K562 (cell line): ENCODE measurements around the gene CXCL1. TPM values are rescaled to one million over a fixed set of nuclear protein-coding genes. Genes with fewer than 3 reads are reported as not detected.

Experiments
- ATAC-seq: fragments of 200-7000 bp; cut with Tn5 transposase; 3 replicates; pipeline ENCODE4 v1.9.1; 2020; ENCODE audit warnings: moderate library complexity
- BruUV-seq: library from RNA; stranded (reverse); fragments of 400-500 nt; replicated peaks from 2 replicates; lab custom pipeline; 2021; lab: Mats Ljungman, UMichigan
- CTCF ChIA-PET: fragments of 300-600 bp; formaldehyde crosslinking; extraction: SDS; loops from one replicate; lab custom pipeline; 2021; ENCODE audit warnings: low intra/inter-chr PET ratio; lab: Yijun Ruan, JAX
- POLR2A ChIA-PET: fragments of 300-600, 350-650 bp; sonication (Branson Sonifier 250); formaldehyde crosslinking; extraction: SDS; loops from one replicate; lab custom pipeline; 2021; ENCODE audit warnings: antibody characterized with exemption, inconsistent platforms; lab: Yijun Ruan, JAX
- DNase-seq, 4 experiments: peaks; one replicate each; pipeline versions ENCODE4 v3.0.0 to v3.0.0-alpha.2; 2011 to 2018; ENCODE audit warnings: low spot score in 3 of 4, mixed read lengths in 3 of 4; ENCODE audit errors: extremely low read depth in 1 of 4
- FAIRE-seq: peaks from 2 replicates; lab custom pipeline; 2011; peaks lifted over from hg19 to GRCh38; lab: Jason Lieb, UNC
- H2AFZ ChIP-seq: 2 replicates; pipeline ENCODE4 v1.6.0; 2011; ENCODE audit warnings: low read depth, low read length, control low read depth, inconsistent platforms
- H3K27ac ChIP-seq: fragments of 200-600 bp; 3 replicates; pipeline ENCODE4 v1.8.0; 2011; ENCODE audit warnings: low read depth, mild to moderate bottlenecking, control low read depth, inconsistent platforms, low read length, moderate library complexity, mixed read lengths; ENCODE audit errors: extremely low read depth
- H3K27me3 ChIP-seq, 2 experiments: fragments of 300-600 bp in 1 of 2; 2 replicates in 1 of 2; 3 replicates in 1 of 2; pipeline versions ENCODE4 v1.6.0 to v1.8.0; 2011; ENCODE audit warnings: inconsistent platforms in 2 of 2, low read length in 2 of 2, mild to moderate bottlenecking in 1 of 2, mixed read lengths in 1 of 2, moderate library complexity in 1 of 2; ENCODE audit not compliant: control insufficient read depth in 2 of 2, insufficient read depth in 2 of 2
- H3K36me3 ChIP-seq: fragments of 300-600 bp; 3 replicates; pipeline ENCODE4 v1.8.0; 2011; ENCODE audit warnings: mild to moderate bottlenecking, low read length, inconsistent platforms; ENCODE audit not compliant: control insufficient read depth, insufficient read depth
- H3K4me1 ChIP-seq, 2 experiments: fragments of 200-600 bp in 1 of 2; replicated peaks in 1 of 2; 2 replicates in 1 of 2; 3 replicates in 1 of 2; pipeline versions ENCODE4 v1.5.1 to v1.8.0; 2011; ENCODE audit warnings: inconsistent platforms in 2 of 2, low read length in 2 of 2, mild to moderate bottlenecking in 1 of 2, mixed read lengths in 1 of 2, moderate library complexity in 1 of 2; ENCODE audit not compliant: control insufficient read depth in 2 of 2, insufficient read depth in 2 of 2
- H3K4me2 ChIP-seq: 2 replicates; pipeline ENCODE4 v1.6.1; 2011; ENCODE audit warnings: low read length, control low read depth, inconsistent platforms, mixed read lengths; ENCODE audit not compliant: insufficient read depth
- H3K4me3 ChIP-seq: fragments of 200-600 bp; sonication (generic), shearing (Covaris generic); 2 replicates; pipeline ENCODE4 v1.5.1; 2016; ENCODE audit warnings: control low read depth, inconsistent platforms
- H3K79me2 ChIP-seq: fragments of 200-600 bp; 3 replicates; pipeline ENCODE4 v1.8.0; 2011; ENCODE audit warnings: low read length, inconsistent platforms; ENCODE audit not compliant: control insufficient read depth, insufficient read depth
- H3K9ac ChIP-seq, 2 experiments: 2 replicates each; pipeline versions ENCODE4 v1.6.0 to v1.6.1; 2011; ENCODE audit warnings: low read depth in 2 of 2, low read length in 2 of 2, control low read depth in 1 of 2, inconsistent platforms in 1 of 2, mild to moderate bottlenecking in 1 of 2, mixed read lengths in 1 of 2; ENCODE audit not compliant: insufficient read depth in 1 of 2
- H3K9me1 ChIP-seq: one replicate; pipeline ENCODE4 v1.6.0; 2011; ENCODE audit warnings: inconsistent platforms, mild to moderate bottlenecking, low read length, moderate library complexity; ENCODE audit not compliant: control insufficient read depth, insufficient read depth
- H3K9me3 ChIP-seq: replicated peaks from 2 replicates; pipeline ENCODE4 v1.5.1; 2011; ENCODE audit warnings: low read depth, low read length, inconsistent platforms; ENCODE audit not compliant: control insufficient read depth, insufficient read depth
- H4K20me1 ChIP-seq: replicated peaks from 2 replicates; pipeline ENCODE4 v1.6.1; 2011; ENCODE audit warnings: low read length, inconsistent platforms, mixed read lengths; ENCODE audit not compliant: control insufficient read depth, insufficient read depth
- FOXK2 ChIP-seq, 2 experiments: fragments of 450-650 bp; IDR thresholded peaks in 1 of 2; conservative IDR thresholded peaks in 1 of 2; 2 replicates each; pipeline ENCODE4 v1.6.1; 2016; ENCODE audit warnings: low read depth in 2 of 2, mild to moderate bottlenecking in 1 of 2
- HDAC6 ChIP-seq: IDR thresholded peaks from 2 replicates; pipeline ENCODE4 v1.6.1; 2012; ENCODE audit warnings: low read depth, mild to moderate bottlenecking, control low read depth, inconsistent platforms, low read length, moderate library complexity
- PHB2 ChIP-seq: fragments of 450-650 bp; IDR thresholded peaks from 2 replicates; pipeline ENCODE4 v1.6.1; 2017; ENCODE audit warnings: low read depth
- SPI1 ChIP-seq: IDR thresholded peaks from 2 replicates; pipeline ENCODE4 v1.6.1; 2011; ENCODE audit warnings: low read depth, low read length, control low read depth, borderline replicate concordance
- ZNF561 ChIP-seq: fragments of 450-650 bp; formaldehyde crosslinking; conservative IDR thresholded peaks from 2 replicates; pipeline ENCODE4 v1.4.0; 2020; ENCODE audit warnings: mild to moderate bottlenecking, moderate library complexity
- WGBS: fragments of 100-300 bp; shearing (Covaris generic); methylation state at CpG from one replicate; pipeline ENCODE4 v1.1.6; 2016; ENCODE audit warnings: low coverage, mixed read lengths; ENCODE audit not compliant: insufficient coverage; ENCODE audit errors: missing lambda C conversion rate; 5-methylcytosine and 5-hydroxymethylcytosine counted together
- in situ Hi-C: fragments of 300-500 bp; cut with MboI; formaldehyde crosslinking; loops from 4 replicates; pipeline ENCODE4 v1.15.0; 2018; ENCODE audit warnings: inconsistent platforms, mixed read lengths
- intact Hi-C: fragments of 100-400 bp; cut with micrococcal nuclease; formaldehyde crosslinking; loops from 2 replicates; pipeline ENCODE4 v1.14.2; 2022
- polyA plus RNA-seq, 8 experiments: library from polyadenylated mRNA; depleted of rRNA in 4 of 8; stranded (reverse) in 5 of 8; unstranded in 3 of 8; fragments of >200 nt; fragmentation: Nextera tagmentation in 2 of 8; fragmentation: Illumina TruSeq in 1 of 8; extraction: Ambion mirVana in 2 of 8; extraction: Trizol in 1 of 8; gene quantifications; 2 replicates each; pipeline versions ENCODE4 v1.2.1 to v1.2.3, GENCODE V29; 2011 to 2014; ENCODE audit warnings: inconsistent platforms in 1 of 8, missing spikeins in 1 of 8
- total RNA-seq, 7 experiments: library from RNA; depleted of rRNA in 6 of 7; stranded (reverse); fragments of >200 nt in 6 of 7; fragmentation: Illumina TruSeq in 2 of 7; extraction: Trizol in 2 of 7; gene quantifications; 2 replicates each; pipeline versions ENCODE4 v1.2.1 to v1.2.3, GENCODE V29; 2011 to 2021; ENCODE audit warnings: low replicate concordance in 1 of 7
- TF ChIP-seq, protein P1 (sequence below): fragments of 450-650 bp; IDR thresholded peaks from 2 replicates; pipeline ENCODE4 v1.6.1; 2016; ENCODE audit warnings: low read depth
- TF ChIP-seq, protein P2 (sequence below): fragments of 450-650 bp; IDR thresholded peaks from 2 replicates; pipeline ENCODE4 v1.6.1; 2018; ENCODE audit not compliant: partially characterized antibody
- TF ChIP-seq, protein P3 (sequence below): fragments of 250-450 bp; sonication (Bioruptor Pico); IDR thresholded peaks from 2 replicates; pipeline ENCODE4 v1.5.1; 2021; ENCODE audit warnings: mild to moderate bottlenecking

Gene CXCL1
- total and polyA plus RNA-seq, 9 of the 15 experiments (the other 6 are each of a cell fraction or from before 2014, with no cell fraction given) = 0.07 to 2.2 (median 0.32) TPM; not detected in 3

DNA sequence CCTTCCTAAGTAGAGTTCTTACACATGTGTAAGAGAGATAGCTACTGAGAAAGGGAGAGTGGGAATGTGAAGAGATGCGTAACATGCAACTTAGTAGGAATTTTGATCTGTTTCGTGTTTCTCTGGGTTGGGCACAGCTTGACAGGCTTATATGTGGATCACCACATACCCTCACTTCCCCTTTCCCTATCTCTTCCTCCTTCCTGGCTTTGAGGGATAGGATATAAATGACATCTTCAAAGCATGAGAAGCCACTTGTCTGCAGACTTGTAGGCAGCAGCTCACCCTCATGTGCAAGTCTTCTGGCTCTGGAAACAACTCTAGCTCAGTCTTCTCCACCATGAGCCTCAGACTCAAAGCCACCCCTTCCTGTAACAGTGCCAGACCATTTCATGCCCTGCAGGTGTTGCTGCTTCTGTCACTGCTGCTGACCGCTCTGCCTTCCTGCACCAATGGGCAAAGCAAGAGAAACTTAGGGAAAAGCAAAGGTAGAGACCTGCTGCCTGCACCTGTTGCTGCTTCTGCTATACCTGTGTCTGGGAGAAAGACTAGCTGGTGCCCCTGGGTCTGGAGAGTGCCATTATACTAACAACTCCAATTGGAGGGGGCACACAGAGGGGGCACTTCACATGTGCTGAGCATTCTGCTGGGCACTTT is 21.5 kb upstream of the CXCL1 start:
- Histone ChIP-seq H3K36me3 (no peaks in the 10 kb centered on the region), H3K9me1 (no peaks in the 10 kb centered on the region), H3K79me2 (no peaks in the 10 kb centered on the region), H3K27ac (no peak overlapping the region), H3K27me3 (no peaks in the 10 kb centered on the region), H3K4me2 (no peak overlapping the region), H3K4me1 (peaks cover 0 to 5% of the 10 kb centered on the region in 2 experiments; a peak in 2 of 5 replicates), H2AFZ (peak overlapping the region; percentile 37), H3K9ac (no peak overlapping the region), H3K4me3 (no peak overlapping the region), H4K20me1 (no peaks in the 10 kb centered on the region), H3K9me3 (no peaks in the 10 kb centered on the region)
- FAIRE-seq = no peak
- ChIA-PET POLR2A (interaction anchor here (0.6 to 1.1 kb wide), 2 partner anchors 12 to 15 kb away, joined by 3 to 4 read pairs; no protein-coding TSS in a partner anchor), CTCF (no interaction called here)
- no peak for DNase-seq
- intact Hi-C loops = no loop called here
- WGBS = 50% methylated on average over 3 of the region's 3 CpGs
- in situ Hi-C loops = no loop called here
- ATAC-seq = no peak; the same call in 2 of the 3 replicates
- no TSS peak for BruUV-seq
- TF ChIP-seq ZNF561 (CRISPR knock-in tag) (no peak), SPI1 (peak; percentile 91), FOXK2 (conservative IDR thresholded peaks at IDR 0.05 in 1 of 2, IDR thresholded peaks at IDR 0.05 in 1 of 2; ENCODE audit: low read depth in 2 of 2) (no peak), HDAC6 (no peak), PHB2 (no peak)
- TF ChIP-seq, protein P1, sequence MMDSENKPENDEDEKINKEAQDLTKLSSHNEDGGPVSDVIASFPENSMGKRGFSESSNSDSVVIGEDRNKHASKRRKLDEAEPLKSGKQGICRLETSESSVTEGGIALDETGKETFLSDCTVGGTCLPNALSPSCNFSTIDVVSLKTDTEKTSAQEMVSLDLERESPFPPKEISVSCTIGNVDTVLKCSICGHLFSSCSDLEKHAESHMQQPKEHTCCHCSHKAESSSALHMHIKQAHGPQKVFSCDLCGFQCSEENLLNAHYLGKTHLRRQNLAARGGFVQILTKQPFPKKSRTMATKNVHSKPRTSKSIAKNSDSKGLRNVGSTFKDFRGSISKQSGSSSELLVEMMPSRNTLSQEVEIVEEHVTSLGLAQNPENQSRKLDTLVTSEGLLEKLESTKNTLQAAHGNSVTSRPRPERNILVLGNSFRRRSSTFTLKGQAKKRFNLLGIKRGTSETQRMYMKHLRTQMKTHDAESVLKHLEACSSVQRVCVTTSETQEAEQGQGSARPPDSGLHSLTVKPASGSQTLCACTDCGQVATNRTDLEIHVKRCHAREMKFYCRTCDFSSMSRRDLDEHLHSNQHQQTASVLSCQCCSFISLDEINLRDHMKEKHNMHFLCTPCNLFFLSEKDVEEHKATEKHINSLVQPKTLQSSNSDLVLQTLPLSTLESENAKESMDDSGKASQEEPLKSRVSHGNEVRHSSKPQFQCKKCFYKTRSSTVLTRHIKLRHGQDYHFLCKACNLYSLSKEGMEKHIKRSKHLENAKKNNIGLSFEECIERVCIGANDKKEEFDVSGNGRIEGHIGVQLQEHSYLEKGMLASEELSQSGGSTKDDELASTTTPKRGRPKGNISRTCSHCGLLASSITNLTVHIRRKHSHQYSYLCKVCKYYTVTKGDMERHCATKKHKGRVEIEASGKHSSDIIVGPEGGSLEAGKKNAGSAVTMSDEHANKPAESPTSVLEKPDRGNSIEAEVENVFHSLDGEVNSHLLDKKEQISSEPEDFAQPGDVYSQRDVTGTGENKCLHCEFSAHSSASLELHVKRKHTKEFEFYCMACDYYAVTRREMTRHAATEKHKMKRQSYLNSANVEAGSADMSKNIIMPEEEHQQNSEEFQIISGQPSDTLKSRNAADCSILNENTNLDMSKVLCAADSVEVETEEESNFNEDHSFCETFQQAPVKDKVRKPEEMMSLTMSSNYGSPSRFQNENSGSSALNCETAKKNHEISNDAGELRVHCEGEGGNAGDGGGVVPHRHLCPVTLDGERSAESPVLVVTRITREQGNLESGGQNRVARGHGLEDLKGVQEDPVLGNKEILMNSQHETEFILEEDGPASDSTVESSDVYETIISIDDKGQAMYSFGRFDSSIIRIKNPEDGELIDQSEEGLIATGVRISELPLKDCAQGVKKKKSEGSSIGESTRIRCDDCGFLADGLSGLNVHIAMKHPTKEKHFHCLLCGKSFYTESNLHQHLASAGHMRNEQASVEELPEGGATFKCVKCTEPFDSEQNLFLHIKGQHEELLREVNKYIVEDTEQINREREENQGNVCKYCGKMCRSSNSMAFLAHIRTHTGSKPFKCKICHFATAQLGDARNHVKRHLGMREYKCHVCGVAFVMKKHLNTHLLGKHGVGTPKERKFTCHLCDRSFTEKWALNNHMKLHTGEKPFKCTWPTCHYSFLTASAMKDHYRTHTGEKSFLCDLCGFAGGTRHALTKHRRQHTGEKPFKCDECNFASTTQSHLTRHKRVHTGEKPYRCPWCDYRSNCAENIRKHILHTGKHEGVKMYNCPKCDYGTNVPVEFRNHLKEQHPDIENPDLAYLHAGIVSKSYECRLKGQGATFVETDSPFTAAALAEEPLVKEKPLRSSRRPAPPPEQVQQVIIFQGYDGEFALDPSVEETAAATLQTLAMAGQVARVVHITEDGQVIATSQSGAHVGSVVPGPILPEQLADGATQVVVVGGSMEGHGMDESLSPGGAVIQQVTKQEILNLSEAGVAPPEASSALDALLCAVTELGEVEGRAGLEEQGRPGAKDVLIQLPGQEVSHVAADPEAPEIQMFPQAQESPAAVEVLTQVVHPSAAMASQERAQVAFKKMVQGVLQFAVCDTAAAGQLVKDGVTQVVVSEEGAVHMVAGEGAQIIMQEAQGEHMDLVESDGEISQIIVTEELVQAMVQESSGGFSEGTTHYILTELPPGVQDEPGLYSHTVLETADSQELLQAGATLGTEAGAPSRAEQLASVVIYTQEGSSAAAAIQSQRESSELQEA = no peak
- TF ChIP-seq, protein P2, sequence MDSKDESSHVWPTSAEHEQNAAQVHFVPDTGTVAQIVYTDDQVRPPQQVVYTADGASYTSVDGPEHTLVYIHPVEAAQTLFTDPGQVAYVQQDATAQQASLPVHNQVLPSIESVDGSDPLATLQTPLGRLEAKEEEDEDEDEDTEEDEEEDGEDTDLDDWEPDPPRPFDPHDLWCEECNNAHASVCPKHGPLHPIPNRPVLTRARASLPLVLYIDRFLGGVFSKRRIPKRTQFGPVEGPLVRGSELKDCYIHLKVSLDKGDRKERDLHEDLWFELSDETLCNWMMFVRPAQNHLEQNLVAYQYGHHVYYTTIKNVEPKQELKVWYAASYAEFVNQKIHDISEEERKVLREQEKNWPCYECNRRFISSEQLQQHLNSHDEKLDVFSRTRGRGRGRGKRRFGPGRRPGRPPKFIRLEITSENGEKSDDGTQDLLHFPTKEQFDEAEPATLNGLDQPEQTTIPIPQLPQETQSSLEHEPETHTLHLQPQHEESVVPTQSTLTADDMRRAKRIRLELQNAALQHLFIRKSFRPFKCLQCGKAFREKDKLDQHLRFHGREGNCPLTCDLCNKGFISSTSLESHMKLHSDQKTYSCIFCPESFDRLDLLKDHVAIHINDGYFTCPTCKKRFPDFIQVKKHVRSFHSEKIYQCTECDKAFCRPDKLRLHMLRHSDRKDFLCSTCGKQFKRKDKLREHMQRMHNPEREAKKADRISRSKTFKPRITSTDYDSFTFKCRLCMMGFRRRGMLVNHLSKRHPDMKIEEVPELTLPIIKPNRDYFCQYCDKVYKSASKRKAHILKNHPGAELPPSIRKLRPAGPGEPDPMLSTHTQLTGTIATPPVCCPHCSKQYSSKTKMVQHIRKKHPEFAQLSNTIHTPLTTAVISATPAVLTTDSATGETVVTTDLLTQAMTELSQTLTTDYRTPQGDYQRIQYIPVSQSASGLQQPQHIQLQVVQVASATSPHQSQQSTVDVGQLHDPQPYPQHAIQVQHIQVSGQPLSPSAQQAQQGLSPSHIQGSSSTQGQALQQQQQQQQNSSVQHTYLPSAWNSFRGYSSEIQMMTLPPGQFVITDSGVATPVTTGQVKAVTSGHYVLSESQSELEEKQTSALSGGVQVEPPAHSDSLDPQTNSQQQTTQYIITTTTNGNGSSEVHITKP = no peak
- TF ChIP-seq, protein P3, sequence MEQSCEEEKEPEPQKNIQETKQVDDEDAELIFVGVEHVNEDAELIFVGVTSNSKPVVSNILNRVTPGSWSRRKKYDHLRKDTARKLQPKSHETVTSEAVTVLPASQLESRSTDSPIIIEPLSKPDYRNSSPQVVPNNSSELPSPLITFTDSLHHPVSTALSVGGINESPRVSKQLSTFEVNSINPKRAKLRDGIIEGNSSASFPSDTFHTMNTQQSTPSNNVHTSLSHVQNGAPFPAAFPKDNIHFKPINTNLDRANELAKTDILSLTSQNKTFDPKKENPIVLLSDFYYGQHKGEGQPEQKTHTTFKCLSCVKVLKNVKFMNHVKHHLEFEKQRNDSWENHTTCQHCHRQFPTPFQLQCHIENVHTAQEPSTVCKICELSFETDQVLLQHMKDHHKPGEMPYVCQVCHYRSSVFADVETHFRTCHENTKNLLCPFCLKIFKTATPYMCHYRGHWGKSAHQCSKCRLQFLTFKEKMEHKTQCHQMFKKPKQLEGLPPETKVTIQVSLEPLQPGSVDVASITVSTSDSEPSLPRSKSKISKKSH (CRISPR knock-in tag) = no peak
